ENCODE data around the gene TLL1. TPM values are rescaled to one million over a fixed set of nuclear protein-coding genes. Genes with fewer than 3 reads are reported as not detected.

The TLL1 gene
- total RNA-seq, 1 experiment from 2014 or later: 0.63 TPM

DNA sequence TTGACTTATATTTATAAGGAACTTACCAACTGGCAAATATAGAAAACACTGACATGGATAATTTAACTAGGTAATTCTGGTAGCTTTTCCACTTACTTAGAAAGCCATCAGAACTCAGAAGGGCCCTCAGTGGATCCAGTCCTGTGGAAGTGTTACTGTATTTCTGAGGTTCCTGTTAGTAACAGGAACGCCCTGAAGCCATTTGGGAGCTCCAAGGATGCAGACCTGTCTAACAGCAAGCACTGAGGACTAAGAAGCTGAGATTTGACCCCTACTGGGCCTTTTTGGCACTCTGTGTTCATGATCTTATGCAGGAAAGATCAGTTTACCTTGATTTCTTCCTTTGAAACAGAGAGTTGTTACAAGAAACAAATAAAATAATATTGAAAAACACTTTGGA, 46.0 kb upstream of the TLL1 start (continued):
- TF ChIP-seq CBFB (CRISPR knock-in tag; IDR thresholded peaks at IDR 0.05; ENCODE audit: low read depth): no peak
- no peak for TF ChIP-seq SOX15 (CRISPR knock-in tag; IDR thresholded peaks at IDR 0.05)
- TF ChIP-seq ETV6 (CRISPR knock-in tag; IDR thresholded peaks at IDR 0.05): no peak
- no peak for TF ChIP-seq ESRRA (CRISPR knock-in tag; IDR thresholded peaks at IDR 0.05; ENCODE audit: borderline replicate concordance)
- no peak for TF ChIP-seq RELA (CRISPR knock-in tag; IDR thresholded peaks at IDR 0.05; ENCODE audit: borderline replicate concordance)
- TF ChIP-seq, protein P1, sequence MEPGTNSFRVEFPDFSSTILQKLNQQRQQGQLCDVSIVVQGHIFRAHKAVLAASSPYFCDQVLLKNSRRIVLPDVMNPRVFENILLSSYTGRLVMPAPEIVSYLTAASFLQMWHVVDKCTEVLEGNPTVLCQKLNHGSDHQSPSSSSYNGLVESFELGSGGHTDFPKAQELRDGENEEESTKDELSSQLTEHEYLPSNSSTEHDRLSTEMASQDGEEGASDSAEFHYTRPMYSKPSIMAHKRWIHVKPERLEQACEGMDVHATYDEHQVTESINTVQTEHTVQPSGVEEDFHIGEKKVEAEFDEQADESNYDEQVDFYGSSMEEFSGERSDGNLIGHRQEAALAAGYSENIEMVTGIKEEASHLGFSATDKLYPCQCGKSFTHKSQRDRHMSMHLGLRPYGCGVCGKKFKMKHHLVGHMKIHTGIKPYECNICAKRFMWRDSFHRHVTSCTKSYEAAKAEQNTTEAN (CRISPR knock-in tag; IDR thresholded peaks at IDR 0.05): no peak
- TF ChIP-seq SMAD3 (CRISPR knock-in tag; IDR thresholded peaks at IDR 0.05; ENCODE audit: borderline replicate concordance): no peak

DNA sequence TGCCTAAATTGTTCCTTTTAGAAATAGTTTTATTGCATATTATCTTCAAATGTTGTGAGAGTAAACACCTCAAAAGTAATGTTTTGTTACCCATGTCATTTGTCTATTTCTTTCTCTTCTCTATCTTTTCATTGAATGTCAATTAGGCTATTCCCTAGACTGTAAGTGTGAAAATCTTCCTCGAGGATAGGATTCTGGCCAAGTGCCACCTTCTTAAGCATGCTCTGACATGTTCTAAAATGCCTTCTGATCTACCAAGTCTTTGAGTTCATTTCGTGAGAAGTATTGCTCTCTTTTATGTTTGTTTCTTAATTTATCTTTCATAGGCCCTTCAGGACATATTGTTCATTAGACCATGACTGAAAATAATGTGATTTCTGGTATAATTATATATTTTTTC, 44.1 kb upstream of the TLL1 start:
- TF ChIP-seq, protein P2, sequence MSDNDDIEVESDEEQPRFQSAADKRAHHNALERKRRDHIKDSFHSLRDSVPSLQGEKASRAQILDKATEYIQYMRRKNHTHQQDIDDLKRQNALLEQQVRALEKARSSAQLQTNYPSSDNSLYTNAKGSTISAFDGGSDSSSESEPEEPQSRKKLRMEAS (CRISPR knock-in tag; IDR thresholded peaks at IDR 0.05): no peak
- no peak for TF ChIP-seq CREM (CRISPR knock-in tag; IDR thresholded peaks at IDR 0.05)
- TF ChIP-seq KAT7 (CRISPR knock-in tag; IDR thresholded peaks at IDR 0.05; ENCODE audit: borderline replicate concordance): no peak
- no peak for TF ChIP-seq TEAD1 (CRISPR knock-in tag; IDR thresholded peaks at IDR 0.05)
- TF ChIP-seq, protein P3, sequence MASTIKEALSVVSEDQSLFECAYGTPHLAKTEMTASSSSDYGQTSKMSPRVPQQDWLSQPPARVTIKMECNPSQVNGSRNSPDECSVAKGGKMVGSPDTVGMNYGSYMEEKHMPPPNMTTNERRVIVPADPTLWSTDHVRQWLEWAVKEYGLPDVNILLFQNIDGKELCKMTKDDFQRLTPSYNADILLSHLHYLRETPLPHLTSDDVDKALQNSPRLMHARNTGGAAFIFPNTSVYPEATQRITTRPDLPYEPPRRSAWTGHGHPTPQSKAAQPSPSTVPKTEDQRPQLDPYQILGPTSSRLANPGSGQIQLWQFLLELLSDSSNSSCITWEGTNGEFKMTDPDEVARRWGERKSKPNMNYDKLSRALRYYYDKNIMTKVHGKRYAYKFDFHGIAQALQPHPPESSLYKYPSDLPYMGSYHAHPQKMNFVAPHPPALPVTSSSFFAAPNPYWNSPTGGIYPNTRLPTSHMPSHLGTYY (CRISPR knock-in tag; IDR thresholded peaks at IDR 0.05): no peak
- TF ChIP-seq, protein P4, sequence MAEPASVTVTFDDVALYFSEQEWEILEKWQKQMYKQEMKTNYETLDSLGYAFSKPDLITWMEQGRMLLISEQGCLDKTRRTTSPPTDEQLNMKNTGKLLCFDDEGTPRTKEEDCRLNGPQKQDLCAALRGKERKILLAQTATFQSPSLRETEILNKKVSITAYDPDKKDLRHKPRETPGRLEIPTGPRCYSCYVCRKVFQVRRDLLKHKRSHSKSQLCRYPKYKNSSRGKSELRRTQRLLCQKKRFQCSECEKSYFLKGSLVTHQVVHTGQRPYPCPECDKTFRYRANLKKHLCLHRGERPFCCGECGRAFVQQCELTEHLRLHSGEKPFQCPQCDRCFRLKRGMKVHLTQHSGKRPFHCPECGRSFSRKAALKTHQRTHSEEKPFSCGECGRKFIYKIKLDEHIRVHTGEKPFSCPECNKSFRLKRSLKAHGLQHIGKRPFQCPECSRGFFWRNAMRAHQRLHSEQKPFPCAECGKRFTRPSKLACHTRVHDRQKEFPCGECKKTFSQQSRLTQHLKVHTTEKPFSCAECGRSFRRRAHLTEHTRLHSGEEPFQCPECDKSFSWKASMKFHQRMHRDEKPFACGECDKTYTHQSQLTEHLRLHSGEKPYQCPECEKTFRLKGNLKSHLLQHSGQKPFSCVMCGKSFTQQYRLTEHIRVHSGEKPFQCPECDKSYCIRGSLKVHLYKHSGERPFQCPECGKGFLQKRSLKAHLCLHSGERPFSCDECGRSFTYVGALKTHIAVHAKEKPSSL (CRISPR knock-in tag; conservative IDR thresholded peaks at IDR 0.05): no peak
- TF ChIP-seq GRHL2 (CRISPR knock-in tag; IDR thresholded peaks at IDR 0.05; ENCODE audit: insufficient replicate concordance, severe bottlenecking): no peak
- TF ChIP-seq MXD4 (CRISPR knock-in tag; IDR thresholded peaks at IDR 0.05; ENCODE audit: borderline replicate concordance): no peak
- TF ChIP-seq ZBTB21 (CRISPR knock-in tag; IDR thresholded peaks at IDR 0.05; ENCODE audit: borderline replicate concordance): no peak
- no peak for TF ChIP-seq IRF2 (CRISPR knock-in tag; IDR thresholded peaks at IDR 0.05; ENCODE audit: borderline replicate concordance, low read depth)
- TF ChIP-seq ZNF263 (CRISPR knock-in tag; IDR thresholded peaks at IDR 0.05; ENCODE audit: low read depth): no peak
- TF ChIP-seq, protein P5, sequence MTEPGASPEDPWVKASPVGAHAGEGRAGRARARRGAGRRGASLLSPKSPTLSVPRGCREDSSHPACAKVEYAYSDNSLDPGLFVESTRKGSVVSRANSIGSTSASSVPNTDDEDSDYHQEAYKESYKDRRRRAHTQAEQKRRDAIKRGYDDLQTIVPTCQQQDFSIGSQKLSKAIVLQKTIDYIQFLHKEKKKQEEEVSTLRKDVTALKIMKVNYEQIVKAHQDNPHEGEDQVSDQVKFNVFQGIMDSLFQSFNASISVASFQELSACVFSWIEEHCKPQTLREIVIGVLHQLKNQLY (CRISPR knock-in tag; IDR thresholded peaks at IDR 0.05): no peak
- no peak for TF ChIP-seq MYBL2 (CRISPR knock-in tag; IDR thresholded peaks at IDR 0.05)
- TF ChIP-seq ZNF423 (CRISPR knock-in tag; IDR thresholded peaks at IDR 0.05): no peak
- TF ChIP-seq SP1 (CRISPR knock-in tag; conservative IDR thresholded peaks at IDR 0.05): no peak
- no peak for TF ChIP-seq ZNF317 (CRISPR knock-in tag; IDR thresholded peaks at IDR 0.05; ENCODE audit: borderline replicate concordance, low read depth)
- no peak for TF ChIP-seq CBFB (CRISPR knock-in tag; IDR thresholded peaks at IDR 0.05; ENCODE audit: low read depth)
- TF ChIP-seq, protein P6, sequence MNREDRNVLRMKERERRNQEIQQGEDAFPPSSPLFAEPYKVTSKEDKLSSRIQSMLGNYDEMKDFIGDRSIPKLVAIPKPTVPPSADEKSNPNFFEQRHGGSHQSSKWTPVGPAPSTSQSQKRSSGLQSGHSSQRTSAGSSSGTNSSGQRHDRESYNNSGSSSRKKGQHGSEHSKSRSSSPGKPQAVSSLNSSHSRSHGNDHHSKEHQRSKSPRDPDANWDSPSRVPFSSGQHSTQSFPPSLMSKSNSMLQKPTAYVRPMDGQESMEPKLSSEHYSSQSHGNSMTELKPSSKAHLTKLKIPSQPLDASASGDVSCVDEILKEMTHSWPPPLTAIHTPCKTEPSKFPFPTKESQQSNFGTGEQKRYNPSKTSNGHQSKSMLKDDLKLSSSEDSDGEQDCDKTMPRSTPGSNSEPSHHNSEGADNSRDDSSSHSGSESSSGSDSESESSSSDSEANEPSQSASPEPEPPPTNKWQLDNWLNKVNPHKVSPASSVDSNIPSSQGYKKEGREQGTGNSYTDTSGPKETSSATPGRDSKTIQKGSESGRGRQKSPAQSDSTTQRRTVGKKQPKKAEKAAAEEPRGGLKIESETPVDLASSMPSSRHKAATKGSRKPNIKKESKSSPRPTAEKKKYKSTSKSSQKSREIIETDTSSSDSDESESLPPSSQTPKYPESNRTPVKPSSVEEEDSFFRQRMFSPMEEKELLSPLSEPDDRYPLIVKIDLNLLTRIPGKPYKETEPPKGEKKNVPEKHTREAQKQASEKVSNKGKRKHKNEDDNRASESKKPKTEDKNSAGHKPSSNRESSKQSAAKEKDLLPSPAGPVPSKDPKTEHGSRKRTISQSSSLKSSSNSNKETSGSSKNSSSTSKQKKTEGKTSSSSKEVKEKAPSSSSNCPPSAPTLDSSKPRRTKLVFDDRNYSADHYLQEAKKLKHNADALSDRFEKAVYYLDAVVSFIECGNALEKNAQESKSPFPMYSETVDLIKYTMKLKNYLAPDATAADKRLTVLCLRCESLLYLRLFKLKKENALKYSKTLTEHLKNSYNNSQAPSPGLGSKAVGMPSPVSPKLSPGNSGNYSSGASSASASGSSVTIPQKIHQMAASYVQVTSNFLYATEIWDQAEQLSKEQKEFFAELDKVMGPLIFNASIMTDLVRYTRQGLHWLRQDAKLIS (CRISPR knock-in tag; IDR thresholded peaks at IDR 0.05; ENCODE audit: borderline replicate concordance): no peak
- Mint-ChIP-seq H3K27ac (no peak overlapping the region), H3K4me3 (no peak overlapping the region), H3K36me3 (peaks cover 3% of the 10 kb centered on the region; the same call in 1 of the 2 replicates), H3K9me3 (peaks cover 20% of the 10 kb centered on the region), H3K27me3 (ENCODE audit: low read depth) (no peaks in the 10 kb centered on the region), H3K4me1 (no peaks in the 10 kb centered on the region)
- DNase-seq (ENCODE audit: low spot score) (no peak), ATAC-seq (no peak)
- ChIA-PET POLR2A (no interaction called here), CTCF (no interaction called here)

All from WTC11 (cell line).